HEK293 (cell line): ENCODE results near the gene REEP2.

Experiments used
- BCL11A ChIP-seq: fragments of 450-650 bp; formaldehyde crosslinking; IDR thresholded peaks from 2 replicates; pipeline ENCODE4 v1.5.1; 2016; ENCODE audit warnings: low read depth, missing biosample characterization, missing genetic modification characterization
- GLIS1 ChIP-seq: fragments of 450-650 bp; formaldehyde crosslinking; IDR thresholded peaks from 2 replicates; pipeline ENCODE4 v1.5.1; 2016; ENCODE audit warnings: missing biosample characterization, missing genetic modification characterization
- ZNF10 ChIP-seq: fragments of 450-650 bp; formaldehyde crosslinking; IDR thresholded peaks from 2 replicates; pipeline ENCODE4 v1.5.1; 2017; ENCODE audit warnings: missing biosample characterization, missing genetic modification characterization
- ZNF501 ChIP-seq: fragments of 450-650 bp; formaldehyde crosslinking; IDR thresholded peaks from 2 replicates; pipeline ENCODE4 v1.5.1; 2016; ENCODE audit warnings: missing biosample characterization, missing genetic modification characterization
- ZNF76 ChIP-seq: fragments of 450-650 bp; formaldehyde crosslinking; IDR thresholded peaks from 2 replicates; pipeline ENCODE4; 2016; ENCODE audit warnings: low read depth, missing biosample characterization, missing genetic modification characterization, borderline replicate concordance

DNA sequence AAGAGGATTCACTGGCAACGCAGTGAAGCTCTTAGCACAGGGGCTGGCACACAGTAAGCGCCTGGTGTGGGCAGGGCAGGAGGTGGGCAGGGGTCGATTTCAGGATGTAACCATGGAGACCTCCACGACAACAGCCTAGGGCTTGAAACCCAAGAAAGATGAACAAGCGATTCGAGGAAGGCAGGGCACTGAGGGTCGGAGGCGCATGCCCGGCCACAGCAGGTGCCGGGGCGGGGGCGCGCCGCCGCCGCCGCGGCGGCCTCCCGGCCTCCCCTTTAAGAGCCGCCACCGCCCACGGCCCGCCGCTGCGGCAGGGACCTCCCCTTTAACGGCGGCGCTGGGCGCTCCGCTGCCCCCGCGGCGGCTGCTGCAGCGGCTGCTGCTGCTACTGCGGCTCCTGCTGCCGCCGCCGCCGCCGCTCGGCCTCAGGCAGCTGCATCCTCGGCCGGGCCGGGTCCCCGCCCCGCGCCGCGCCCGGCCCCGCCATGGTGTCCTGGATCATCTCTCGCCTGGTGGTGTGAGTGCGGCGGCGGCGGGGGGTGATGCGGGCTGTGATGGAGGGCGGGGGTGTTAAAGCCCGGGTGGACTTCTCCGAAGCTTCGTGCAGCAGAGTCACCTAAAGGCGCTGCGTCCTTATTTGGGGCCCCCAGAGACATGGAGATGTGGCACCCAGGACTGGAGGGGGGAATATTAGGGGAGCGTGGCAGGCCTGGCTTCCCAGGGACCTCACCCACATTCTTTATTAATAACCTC is at the start of gene REEP2:
- TF ChIP-seq ZNF10 (tag by site-specific recombination) (peak; percentile 77), GLIS1 (tag by site-specific recombination) (no peak), ZNF76 (tag by site-specific recombination) (no peak), BCL11A (no peak), ZNF501 (no peak)
